DND-41 (cell line): Measurements from ENCODE around the gene TP53BP1.

Experiments
- ATAC-seq: fragments of 200-7000 bp; cut with Tn5 transposase; 3 replicates; pipeline ENCODE4 v1.9.1; 2021; ENCODE audit warnings: low read depth; ENCODE audit not compliant: insufficient read depth
- DNase-seq: peaks from one replicate; pipeline ENCODE4 v3.0.0-alpha.2; 2020
- H2AFZ ChIP-seq: 2 replicates; pipeline ENCODE4 v1.6.0; 2012; ENCODE audit warnings: low read depth, low read length
- H3K27ac ChIP-seq: 2 replicates; pipeline ENCODE4 v1.5.1; 2012; ENCODE audit warnings: low read length, inconsistent platforms
- H3K27me3 ChIP-seq: fragments of 200-600 bp; sonication (generic); 2 replicates; pipeline ENCODE4 v1.6.0; 2012; ENCODE audit warnings: low read length, mild to moderate bottlenecking, inconsistent platforms; ENCODE audit not compliant: insufficient read depth, poor library complexity
- H3K36me3 ChIP-seq: 2 replicates; pipeline ENCODE4 v1.5.1; 2012; ENCODE audit warnings: low read length, inconsistent platforms; ENCODE audit not compliant: insufficient read depth
- H3K4me1 ChIP-seq: 2 replicates; pipeline ENCODE4 v1.5.1; 2012; ENCODE audit warnings: mild to moderate bottlenecking, low read length; ENCODE audit not compliant: insufficient read depth
- H3K4me2 ChIP-seq: 2 replicates; pipeline ENCODE4 v1.6.0; 2012; ENCODE audit warnings: mild to moderate bottlenecking, moderate library complexity, low read length, inconsistent platforms; ENCODE audit not compliant: insufficient read depth
- H3K4me3 ChIP-seq, 2 experiments: fragments of 200-600 bp in 1 of 2; shearing (Covaris generic) in 1 of 2; 2 replicates each; pipeline ENCODE4 v1.5.1; 2012 to 2016; ENCODE audit warnings: inconsistent platforms in 2 of 2, low read length in 2 of 2, mild to moderate bottlenecking in 2 of 2, low read depth in 1 of 2, moderate library complexity in 1 of 2
- H3K79me2 ChIP-seq: 2 replicates; pipeline ENCODE4 v1.6.0; 2012; ENCODE audit warnings: low read length, inconsistent platforms; ENCODE audit not compliant: insufficient read depth
- H3K9ac ChIP-seq: 2 replicates; pipeline ENCODE4 v1.6.0; 2012; ENCODE audit warnings: low read depth, mild to moderate bottlenecking, inconsistent platforms, low read length, moderate library complexity
- H3K9me3 ChIP-seq: 2 replicates; pipeline ENCODE4 v1.5.1; 2012; ENCODE audit warnings: low read length, moderate library complexity, mild to moderate bottlenecking, inconsistent platforms; ENCODE audit not compliant: insufficient read depth, severe bottlenecking
- H4K20me1 ChIP-seq: 2 replicates; pipeline ENCODE4 v1.6.0; 2012; ENCODE audit warnings: low read length; ENCODE audit not compliant: insufficient read depth
- CTCF ChIP-seq: IDR thresholded peaks from 2 replicates; pipeline ENCODE4 v1.5.1; 2012; ENCODE audit warnings: borderline replicate concordance, low read length, moderate library complexity, mild to moderate bottlenecking; ENCODE audit not compliant: poor library complexity, severe bottlenecking; ENCODE audit errors: extremely low read depth
- EZH2 ChIP-seq: IDR thresholded peaks from 3 replicates; pipeline ENCODE4 v1.6.1; 2012; ENCODE audit warnings: borderline replicate concordance, low read depth, mild to moderate bottlenecking, moderate library complexity, low read length, inconsistent platforms; ENCODE audit not compliant: severe bottlenecking

TP53BP1 gene

GRCh38 chr15:43508991-43509659 lies 16.2 kb upstream of the TP53BP1 start:
- H3K9ac ChIP-seq = peak overlapping the region; percentile 90
- H3K4me1 ChIP-seq = peaks cover 52% of the 10 kb centered on the region
- H3K4me3 ChIP-seq = peak overlapping the region in 1 of 2 experiments; percentile 90; a peak in 2 of 4 replicates
- H4K20me1 ChIP-seq = no peaks in the 10 kb centered on the region
- peaks cover 20% of the 10 kb centered on the region for H3K79me2 ChIP-seq
- peak overlapping the region; percentile 85 for H3K4me2 ChIP-seq
- no peak for TF ChIP-seq EZH2
- no peak for TF ChIP-seq CTCF
- H3K27ac ChIP-seq = peak overlapping the region; percentile 99
- H2AFZ ChIP-seq = peak overlapping the region; percentile 31; the same call in 1 of the 2 replicates
- no peaks in the 10 kb centered on the region for H3K27me3 ChIP-seq
- DNase-seq (no peak), ATAC-seq (no peak)
- no peaks in the 10 kb centered on the region for H3K36me3 ChIP-seq
- H3K9me3 ChIP-seq = no peaks in the 10 kb centered on the region

GRCh38 chr15:43508421-43508820 lies 15.5 kb upstream of the TP53BP1 start:
- Histone ChIP-seq H3K9me3 (no peaks in the 10 kb centered on the region), H3K4me1 (peaks cover 45% of the 10 kb centered on the region), H3K9ac (no peak overlapping the region), H2AFZ (no peak overlapping the region), H3K79me2 (peaks cover 20% of the 10 kb centered on the region), H3K36me3 (no peaks in the 10 kb centered on the region), H4K20me1 (no peaks in the 10 kb centered on the region), H3K4me2 (peak overlapping the region; percentile 85; the same call in 1 of the 2 replicates), H3K27ac (no peak overlapping the region), H3K4me3 (no peak overlapping the region), H3K27me3 (no peaks in the 10 kb centered on the region)
- TF ChIP-seq CTCF (no peak), EZH2 (no peak)
- no peak for ATAC-seq
- DNase-seq = no peak

GRCh38 chr15:43505738-43506137 lies 12.8 kb upstream of the TP53BP1 start:
- H3K4me3 ChIP-seq = no peak overlapping the region
- no peaks in the 10 kb centered on the region for H3K27me3 ChIP-seq
- H3K9me3 ChIP-seq = no peaks in the 10 kb centered on the region
- no peak overlapping the region for H3K4me2 ChIP-seq
- no peak overlapping the region for H3K27ac ChIP-seq
- no peak overlapping the region for H2AFZ ChIP-seq
- peaks cover 22% of the 10 kb centered on the region for H3K79me2 ChIP-seq
- peaks cover 18% of the 10 kb centered on the region for H3K4me1 ChIP-seq
- no peak overlapping the region for H3K9ac ChIP-seq
- ATAC-seq (no peak), DNase-seq (no peak)
- TF ChIP-seq EZH2 = no peak
- no peak for TF ChIP-seq CTCF
- H4K20me1 ChIP-seq = no peaks in the 10 kb centered on the region
- H3K36me3 ChIP-seq = no peaks in the 10 kb centered on the region
